Activated CD8-positive, alpha-beta memory T cell treated with anti-CD3 and anti-CD28 coated beads, Interleukin-2, amount 50 U/mL, for 48 hours (primary cell): Measurements from ENCODE around the gene ARIH1.
"Not testable (repeated sequence)": the region's sequence is repeated elsewhere in the genome, so short reads cannot be mapped to it uniquely, and the experiment has no call there.

ENCODE experiments used
- DNase-seq: peaks from one replicate; pipeline ENCODE4 v3.0.0-alpha.2; 2020

Gene ARIH1, protein sequence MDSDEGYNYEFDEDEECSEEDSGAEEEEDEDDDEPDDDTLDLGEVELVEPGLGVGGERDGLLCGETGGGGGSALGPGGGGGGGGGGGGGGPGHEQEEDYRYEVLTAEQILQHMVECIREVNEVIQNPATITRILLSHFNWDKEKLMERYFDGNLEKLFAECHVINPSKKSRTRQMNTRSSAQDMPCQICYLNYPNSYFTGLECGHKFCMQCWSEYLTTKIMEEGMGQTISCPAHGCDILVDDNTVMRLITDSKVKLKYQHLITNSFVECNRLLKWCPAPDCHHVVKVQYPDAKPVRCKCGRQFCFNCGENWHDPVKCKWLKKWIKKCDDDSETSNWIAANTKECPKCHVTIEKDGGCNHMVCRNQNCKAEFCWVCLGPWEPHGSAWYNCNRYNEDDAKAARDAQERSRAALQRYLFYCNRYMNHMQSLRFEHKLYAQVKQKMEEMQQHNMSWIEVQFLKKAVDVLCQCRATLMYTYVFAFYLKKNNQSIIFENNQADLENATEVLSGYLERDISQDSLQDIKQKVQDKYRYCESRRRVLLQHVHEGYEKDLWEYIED

GRCh38 chr15:72473614-72474465 is at the start of gene ARIH1:
TSS of gene ARIH1 (plus strand) at chr15:72474330. CDS start at chr15:72474640, 310 bp downstream.
- DNase-seq, result peak; percentile 98

DNA sequence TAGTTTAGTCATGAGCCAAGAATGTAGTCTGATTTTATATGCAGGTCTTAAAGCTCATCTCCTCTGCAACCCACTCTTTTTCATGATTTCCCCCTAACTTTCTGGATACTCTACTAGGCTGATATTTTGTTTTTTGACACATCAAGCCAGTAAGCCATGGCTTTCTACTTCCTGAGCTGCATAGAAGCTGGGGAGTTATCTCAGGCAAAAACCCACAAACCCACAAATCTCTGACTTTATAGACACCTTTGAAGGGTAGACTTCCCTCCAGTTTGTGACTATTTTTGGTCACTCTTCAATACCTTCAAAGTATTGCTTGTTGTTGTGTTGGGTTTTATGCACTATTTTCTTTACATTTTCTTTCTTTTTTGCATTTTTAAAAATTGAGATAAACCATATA is 47.4 kb upstream of the ARIH1 start:
- no peak for DNase-seq

DNA sequence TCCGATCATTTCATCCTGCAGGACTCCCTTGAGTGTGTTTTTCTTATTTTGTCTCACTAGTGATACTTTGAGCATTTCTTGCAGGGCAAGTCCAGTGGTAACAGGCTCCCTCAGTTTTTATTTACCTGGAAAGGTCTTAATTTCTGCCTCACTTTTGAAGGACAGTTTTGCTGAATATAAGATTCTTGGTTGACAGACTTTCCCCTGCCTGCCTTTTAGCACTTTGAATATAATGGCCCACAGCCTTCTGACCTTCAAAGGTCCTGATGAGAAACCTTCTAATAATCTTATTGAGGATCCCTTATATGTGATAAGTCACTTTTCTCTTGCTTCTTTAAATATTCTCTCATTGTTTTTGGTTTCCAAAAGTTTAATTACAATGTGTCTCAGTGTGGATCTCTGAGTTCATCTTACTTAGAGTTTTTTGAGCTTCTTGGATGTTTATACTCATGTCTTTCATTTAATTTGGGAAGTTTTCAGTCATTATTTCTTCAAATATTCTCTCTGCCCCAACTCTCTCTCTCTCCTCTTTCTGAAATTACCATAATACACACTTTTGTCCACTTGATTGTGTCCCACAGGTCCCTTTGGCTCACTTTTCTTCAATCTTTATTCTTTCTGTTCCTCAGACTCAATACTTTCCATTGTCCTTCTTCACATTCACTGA is 36.3 kb upstream of the ARIH1 start:
- no peak for DNase-seq

DNA sequence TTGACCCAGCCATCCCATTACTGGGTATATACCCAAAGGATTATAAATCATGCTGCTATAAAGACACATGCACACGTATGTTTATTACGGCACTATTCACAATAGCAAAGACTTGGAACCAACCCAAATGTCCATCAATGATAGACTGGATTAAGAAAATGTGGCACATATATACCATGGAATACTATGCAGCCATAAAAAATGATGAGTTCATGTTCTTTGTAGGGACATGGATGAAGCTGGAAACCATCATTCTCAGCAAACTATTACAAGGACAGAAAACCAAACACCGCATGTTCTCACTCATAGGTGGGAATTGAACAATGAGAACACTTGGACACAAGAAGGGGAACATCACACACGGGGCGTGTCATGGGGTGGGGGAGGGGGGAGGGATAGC is 31.3 kb upstream of the ARIH1 start:
- DNase-seq, result not testable (repeated sequence)

GRCh38 chr15:72445426-72445825 is 28.7 kb upstream of the ARIH1 start:
- no peak for DNase-seq

- DNase-seq, result no peak
These were observed 23.3 kb upstream of the ARIH1 start for GRCh38 chr15:72450805-72451204.

DNA sequence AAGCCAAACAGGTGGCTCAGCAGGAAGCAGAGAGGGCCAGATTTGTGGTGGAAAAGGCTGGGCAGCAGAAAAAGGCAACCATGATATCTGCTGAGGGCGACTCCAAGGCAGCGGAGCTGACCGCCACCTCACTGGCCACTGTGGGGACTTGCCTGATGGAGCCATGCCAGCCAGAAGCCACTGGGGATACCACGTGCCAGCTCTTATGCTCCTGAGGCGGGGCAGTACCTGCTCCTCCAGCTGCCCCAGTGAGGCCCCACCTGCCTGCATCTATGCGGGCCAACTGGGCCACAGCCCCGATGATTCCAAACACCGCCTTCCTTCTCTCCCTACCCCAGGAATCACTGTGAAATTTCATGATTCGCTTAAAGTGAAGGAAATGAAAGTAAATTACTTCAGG is 22.9 kb upstream of the ARIH1 start:
- DNase-seq, result no peak

GRCh38 chr15:72456684-72457083 is 17.4 kb upstream of the ARIH1 start:
- no peak for DNase-seq

DNA sequence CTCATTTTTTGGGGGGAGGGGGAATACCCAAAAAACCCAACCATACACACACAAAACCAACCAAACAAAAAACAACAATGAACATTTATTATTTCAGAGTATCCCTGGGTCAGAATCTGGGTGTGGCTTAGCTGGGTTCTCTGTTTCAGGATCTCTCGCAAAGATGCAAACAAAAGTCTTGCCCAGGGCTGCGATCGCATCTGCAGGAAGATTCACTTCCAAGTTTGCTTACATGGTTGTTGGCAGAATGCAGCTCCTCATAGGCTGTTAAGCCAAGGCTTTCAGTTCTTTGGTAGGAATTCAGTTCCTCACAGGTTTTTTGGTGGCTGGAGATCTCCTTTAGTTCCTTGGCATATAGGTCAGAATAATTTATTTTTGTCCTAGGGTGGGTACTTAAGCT is 13.7 kb upstream of the ARIH1 start:
- no peak for DNase-seq

DNA sequence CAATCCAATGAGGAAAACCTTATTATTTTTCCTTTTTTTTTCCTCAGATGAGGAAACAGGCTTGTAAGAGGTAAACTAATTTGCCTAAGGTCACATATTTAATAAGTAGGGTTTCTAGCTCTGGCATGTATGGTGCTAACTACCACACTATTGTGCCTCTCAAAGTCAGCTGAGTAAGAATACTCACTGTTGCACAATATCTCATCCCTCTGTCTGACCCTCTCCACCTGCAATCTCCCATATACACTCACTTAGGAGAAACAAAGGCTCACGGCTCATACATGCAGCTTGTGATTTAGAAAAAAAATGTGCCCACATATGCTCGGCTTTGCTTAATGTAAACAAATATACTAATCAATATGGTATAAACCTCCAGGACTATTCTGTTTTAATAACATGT is 10.4 kb upstream of the ARIH1 start:
- DNase-seq, result no peak

DNA sequence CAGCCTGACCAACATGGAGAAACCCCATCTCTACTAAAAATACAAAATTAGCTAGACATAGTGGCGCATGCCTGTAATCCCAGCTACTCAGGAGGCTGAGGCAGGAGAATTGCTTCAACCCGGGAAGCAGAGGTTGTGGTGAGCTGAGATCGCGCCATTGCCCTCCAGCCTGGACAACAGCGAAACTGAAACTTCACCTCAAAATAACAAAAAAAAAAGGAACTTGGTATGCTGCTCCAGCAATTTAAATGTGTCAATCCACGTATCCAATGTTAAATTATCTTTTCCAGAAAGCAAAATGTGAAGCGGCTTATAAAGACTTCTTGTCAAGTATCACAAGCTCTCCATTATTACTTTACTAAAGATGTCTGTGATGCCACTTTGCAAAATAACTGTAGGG is 9.9 kb upstream of the ARIH1 start:
- no peak for DNase-seq

DNA sequence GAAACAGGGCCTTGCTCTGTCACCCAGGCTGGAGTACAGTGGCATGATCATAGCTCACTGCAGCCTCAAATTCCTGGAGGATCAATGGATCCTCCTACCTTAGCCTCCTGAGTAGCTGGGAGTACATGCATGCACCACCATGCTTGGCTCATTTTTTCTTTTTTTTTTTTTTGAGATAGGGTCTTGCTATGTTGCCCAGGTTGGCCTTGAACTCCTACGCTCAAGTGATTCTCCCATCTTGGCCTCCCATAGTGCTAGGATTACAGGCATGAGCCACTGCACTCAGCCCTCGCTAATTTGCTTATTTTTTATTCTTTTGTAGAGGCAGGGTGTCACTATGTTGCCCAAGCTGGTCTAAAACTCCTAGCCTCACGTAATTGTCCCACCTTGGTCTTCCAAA is 6.0 kb upstream of the ARIH1 start:
- DNase-seq, result no peak

- DNase-seq, result no peak
These were observed 1.0 kb upstream of the ARIH1 start for GRCh38 chr15:72472992-72473610.

DNA sequence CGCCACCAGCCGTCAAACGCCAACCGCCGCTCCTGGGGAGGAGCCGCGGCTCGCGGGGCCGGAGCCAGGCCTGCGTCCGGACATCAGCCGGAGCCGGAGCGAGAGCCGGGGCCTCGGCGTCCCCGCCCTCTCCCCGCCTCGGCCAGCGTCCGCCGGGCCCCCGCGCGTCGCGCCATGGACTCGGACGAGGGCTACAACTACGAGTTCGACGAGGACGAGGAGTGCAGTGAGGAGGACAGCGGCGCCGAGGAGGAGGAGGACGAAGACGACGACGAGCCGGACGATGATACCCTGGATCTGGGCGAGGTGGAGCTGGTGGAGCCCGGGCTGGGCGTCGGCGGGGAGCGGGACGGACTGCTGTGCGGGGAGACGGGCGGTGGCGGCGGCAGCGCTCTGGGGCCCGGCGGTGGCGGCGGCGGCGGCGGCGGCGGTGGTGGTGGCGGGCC is 359 bp downstream of the ARIH1 start:
- DNase-seq, result peak; percentile 77

- DNase-seq, result peak; percentile 86
These were observed 940 bp downstream of the ARIH1 start for GRCh38 chr15:72474912-72475628.

DNA sequence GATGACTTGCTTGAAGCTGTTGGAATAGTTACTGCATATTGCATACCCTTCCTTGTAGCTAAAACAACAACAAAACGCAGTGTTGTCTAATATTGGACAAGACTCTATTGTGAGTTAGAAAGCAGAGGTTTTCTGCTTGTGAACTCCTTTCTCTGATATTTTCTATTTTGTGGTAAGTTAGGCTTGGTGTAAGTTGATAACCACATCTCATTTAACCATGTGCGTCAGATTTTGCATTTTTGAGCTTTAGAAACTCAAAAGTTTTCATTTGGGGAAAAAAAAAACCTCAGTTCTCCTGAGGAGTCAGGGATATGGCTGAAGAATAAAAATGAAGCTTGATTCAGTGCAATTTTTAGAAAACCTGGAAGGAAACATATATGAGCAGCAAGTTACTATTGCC is 1.5 kb downstream of the ARIH1 start:
- no peak for DNase-seq

DNA sequence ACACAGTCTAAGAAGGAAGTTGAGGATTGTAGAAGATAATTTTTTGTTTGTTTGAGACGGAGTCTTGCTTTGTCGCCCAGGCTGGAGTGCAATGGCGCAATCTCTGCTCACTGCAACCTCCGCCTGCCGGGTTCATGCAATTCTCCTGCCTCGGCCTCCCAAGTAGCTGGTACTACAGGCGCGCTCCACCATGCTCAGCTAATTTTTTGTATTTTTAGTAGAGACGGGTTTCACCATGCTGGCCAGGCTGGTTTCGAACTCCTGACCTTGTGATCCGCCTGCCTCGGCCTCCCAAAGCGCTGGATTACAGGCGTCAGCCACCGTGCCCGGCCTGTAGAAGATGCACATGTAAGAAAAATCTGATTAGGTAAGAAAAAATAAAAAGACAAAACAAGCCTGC is 2.2 kb downstream of the ARIH1 start:
- not testable (repeated sequence) for DNase-seq

- no peak for DNase-seq
These were observed 7.0 kb downstream of the ARIH1 start for GRCh38 chr15:72481015-72481659.

- DNase-seq, result no peak
These were observed 8.1 kb downstream of the ARIH1 start for GRCh38 chr15:72482275-72482674.

GRCh38 chr15:72483279-72483678 is 9.1 kb downstream of the ARIH1 start:
- DNase-seq, result no peak

DNA sequence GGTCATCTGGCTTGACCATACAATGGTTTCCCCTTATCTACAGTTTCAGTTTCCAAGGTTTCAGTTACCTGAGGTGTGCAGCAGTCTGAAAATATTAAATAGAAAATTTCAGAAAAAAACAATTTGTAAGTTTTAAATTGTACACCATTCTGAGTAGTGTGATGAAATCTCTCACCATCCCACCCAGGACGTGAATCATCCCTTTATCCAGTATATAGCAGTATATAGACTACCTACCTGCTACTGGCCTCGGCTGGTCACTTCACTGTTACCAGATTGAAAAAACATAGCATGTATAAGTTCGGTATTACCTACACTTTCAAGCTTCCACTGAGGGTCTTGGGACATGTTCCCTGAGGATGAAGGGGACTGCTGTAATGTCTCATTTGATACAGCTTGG is 12.0 kb downstream of the ARIH1 start:
- no peak for DNase-seq
